HL-60 (cell line): ENCODE measurements around the gene KCMF1.
A peak's percentile ranks its signal among the peaks of the same experiment; 100 is the strongest.

Experiments
- CTCF ChIP-seq: IDR thresholded peaks from one replicate; pipeline ENCODE4 v1.5.1; 2011; ENCODE audit warnings: low read length, control low read depth, inconsistent platforms; ENCODE audit not compliant: insufficient read depth
- POLR2AphosphoS5 ChIP-seq: IDR thresholded peaks from 2 replicates; pipeline ENCODE4 v1.6.1; 2012; ENCODE audit warnings: low read depth
- REST ChIP-seq: IDR thresholded peaks from 2 replicates; pipeline ENCODE4 v1.6.1; 2012; ENCODE audit warnings: low read depth; ENCODE audit not compliant: insufficient replicate concordance
- SPI1 ChIP-seq: IDR thresholded peaks from 2 replicates; pipeline ENCODE4 v1.6.1; 2012; ENCODE audit warnings: low read depth, mild to moderate bottlenecking, borderline replicate concordance

- TF ChIP-seq CTCF (no peak), POLR2AphosphoS5 (peak; percentile 33; the same call in 1 of the 2 replicates), REST (no peak), SPI1 (peak; percentile 99)
Observed at GRCh38 chr2:85009019-85009618, 38.2 kb downstream of the KCMF1 start.
